ENCODE data around the gene B3GALT6.

GRCh38 chr1:1279028-1279427, 47.0 kb downstream of the B3GALT6 start:
- TF ChIP-seq, protein P1, sequence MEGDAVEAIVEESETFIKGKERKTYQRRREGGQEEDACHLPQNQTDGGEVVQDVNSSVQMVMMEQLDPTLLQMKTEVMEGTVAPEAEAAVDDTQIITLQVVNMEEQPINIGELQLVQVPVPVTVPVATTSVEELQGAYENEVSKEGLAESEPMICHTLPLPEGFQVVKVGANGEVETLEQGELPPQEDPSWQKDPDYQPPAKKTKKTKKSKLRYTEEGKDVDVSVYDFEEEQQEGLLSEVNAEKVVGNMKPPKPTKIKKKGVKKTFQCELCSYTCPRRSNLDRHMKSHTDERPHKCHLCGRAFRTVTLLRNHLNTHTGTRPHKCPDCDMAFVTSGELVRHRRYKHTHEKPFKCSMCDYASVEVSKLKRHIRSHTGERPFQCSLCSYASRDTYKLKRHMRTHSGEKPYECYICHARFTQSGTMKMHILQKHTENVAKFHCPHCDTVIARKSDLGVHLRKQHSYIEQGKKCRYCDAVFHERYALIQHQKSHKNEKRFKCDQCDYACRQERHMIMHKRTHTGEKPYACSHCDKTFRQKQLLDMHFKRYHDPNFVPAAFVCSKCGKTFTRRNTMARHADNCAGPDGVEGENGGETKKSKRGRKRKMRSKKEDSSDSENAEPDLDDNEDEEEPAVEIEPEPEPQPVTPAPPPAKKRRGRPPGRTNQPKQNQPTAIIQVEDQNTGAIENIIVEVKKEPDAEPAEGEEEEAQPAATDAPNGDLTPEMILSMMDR (conservative IDR thresholded peaks at IDR 0.05; ENCODE audit: low read depth, low read length): no peak
- TF ChIP-seq EZH2 (IDR thresholded peaks at IDR 0.05; ENCODE audit: low read length, unreplicated experiment) (no peak), EZH2phosphoT487 (IDR thresholded peaks at IDR 0.05; ENCODE audit: borderline replicate concordance, low read length) (no peak)

All from PC-3 (cell line).